NCI-H1417 (cell line): ENCODE results near the gene MTIF3.
"Not testable (repeated sequence)": the region's sequence is repeated elsewhere in the genome, so short reads cannot be mapped to it uniquely, and the experiment has no call there.

Source experiments
- DNase-seq, 3 experiments: peaks; one replicate each; lab custom pipeline; 2025; lab: John Stamatoyannopoulos, UW

The MTIF3 gene

DNA sequence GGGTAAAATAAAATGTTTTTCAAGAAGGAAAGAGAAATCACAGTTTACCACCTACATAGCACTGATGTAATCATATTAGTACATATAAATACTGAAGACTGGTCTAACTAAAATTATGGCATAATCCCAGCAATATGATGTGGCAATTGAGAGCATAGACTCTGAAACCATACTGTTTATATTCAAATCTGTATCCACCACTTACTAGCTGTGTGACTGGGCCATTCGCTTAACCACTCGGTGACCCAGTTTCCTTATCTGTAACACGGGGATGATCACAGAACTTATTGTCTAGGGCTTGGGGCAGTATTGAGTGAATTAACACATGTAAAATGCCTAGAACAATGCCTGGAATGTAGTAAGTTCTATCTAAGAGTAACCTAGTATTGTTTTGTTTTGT is 39.0 kb downstream of the MTIF3 start:
- DNase-seq: no peak

- DNase-seq: no peak
Observed at GRCh38 chr13:27409013-27409412, 41.4 kb downstream of the MTIF3 start.

- no peak for DNase-seq
Observed at GRCh38 chr13:27408074-27408473, 42.3 kb downstream of the MTIF3 start.

GRCh38 chr13:27406178-27406939 is 44.0 kb downstream of the MTIF3 start:
- DNase-seq: peak; percentile 42 to 93 (median 70)

GRCh38 chr13:27405546-27406134 is 44.7 kb downstream of the MTIF3 start:
- peak; percentile 49 to 93 (median 52) for DNase-seq

- peak in 1 of 3 experiments; percentile 14 for DNase-seq
Observed at GRCh38 chr13:27404680-27405079, 45.7 kb downstream of the MTIF3 start.

DNA sequence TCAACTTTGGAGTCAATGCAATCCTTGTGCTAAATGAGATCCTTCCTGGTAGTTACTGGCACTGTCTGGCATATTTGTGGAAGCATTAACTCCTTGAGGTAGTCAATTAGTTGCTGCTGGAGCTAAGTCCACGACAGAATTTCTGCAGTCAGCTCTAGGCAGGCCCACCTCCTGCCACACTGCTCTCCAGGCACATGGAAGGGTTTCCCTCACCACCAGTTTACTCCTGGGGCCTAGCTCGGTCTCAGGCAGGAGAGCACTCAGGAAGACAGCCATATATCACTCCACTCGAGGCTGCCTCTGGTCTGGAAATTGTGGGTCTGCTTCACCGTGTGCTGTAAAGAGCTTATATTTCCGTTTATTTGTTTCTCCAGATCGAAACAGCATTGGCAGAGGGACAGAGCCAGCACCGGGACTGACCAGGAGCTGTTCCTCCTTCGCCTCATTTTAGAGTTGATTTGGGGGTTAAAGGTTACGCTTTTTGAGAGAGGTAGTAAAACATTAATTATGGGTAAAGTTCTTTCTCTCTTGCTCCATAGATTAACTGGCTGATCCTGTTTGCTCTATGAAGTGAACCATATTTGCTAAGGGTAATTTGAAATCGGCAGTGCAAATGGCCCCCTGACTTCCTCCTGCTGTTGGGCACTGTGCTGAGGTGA is 46.5 kb downstream of the MTIF3 start:
- DNase-seq: peak in 1 of 3 experiments; percentile 21

GRCh38 chr13:27403203-27403678 is 47.1 kb downstream of the MTIF3 start:
- DNase-seq: no peak

DNA sequence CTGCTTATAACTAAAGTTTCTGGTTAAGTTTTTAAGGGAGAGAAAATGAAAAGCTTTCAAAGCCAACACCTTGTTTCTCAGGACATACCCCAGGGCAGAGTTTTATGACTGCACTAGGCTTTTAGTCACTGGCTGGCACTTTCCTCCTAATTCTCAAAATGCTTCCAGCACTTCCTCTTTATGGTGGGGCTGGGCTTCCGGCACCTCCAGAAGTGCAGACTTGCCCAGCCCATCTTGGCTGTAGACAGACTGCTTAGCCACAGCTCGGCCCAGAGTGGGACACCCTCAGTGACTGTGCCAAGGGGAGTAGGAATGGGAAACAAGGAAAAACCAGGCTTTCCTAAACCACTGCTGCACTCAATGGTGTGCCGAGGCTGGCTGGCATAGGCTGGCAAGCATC is 49.2 kb downstream of the MTIF3 start:
- DNase-seq: no peak

- DNase-seq: not testable (repeated sequence)
Observed at GRCh38 chr13:27400405-27400804, 50.0 kb downstream of the MTIF3 start.

DNA sequence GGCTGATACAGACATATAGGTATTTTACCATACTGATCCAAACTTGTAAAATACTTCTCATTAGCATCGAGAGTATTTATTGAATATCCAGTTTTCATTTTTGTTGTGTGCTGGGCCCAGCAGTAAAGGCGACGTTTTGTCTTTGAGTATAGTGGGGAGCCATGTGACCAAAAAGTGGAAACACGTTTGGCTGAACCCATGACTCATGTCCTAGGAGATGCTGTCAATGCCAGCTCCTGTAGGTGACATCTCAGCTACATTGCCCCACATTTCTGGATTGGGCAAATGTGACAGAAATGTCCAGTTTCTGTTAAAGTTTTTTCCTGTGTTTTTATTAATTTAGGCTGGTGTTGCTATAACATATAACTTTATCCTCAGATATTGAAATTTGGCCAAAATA is 52.0 kb downstream of the MTIF3 start:
- DNase-seq: no peak

GRCh38 chr13:27396252-27396846 is 54.0 kb downstream of the MTIF3 start:
- DNase-seq: no peak

DNA sequence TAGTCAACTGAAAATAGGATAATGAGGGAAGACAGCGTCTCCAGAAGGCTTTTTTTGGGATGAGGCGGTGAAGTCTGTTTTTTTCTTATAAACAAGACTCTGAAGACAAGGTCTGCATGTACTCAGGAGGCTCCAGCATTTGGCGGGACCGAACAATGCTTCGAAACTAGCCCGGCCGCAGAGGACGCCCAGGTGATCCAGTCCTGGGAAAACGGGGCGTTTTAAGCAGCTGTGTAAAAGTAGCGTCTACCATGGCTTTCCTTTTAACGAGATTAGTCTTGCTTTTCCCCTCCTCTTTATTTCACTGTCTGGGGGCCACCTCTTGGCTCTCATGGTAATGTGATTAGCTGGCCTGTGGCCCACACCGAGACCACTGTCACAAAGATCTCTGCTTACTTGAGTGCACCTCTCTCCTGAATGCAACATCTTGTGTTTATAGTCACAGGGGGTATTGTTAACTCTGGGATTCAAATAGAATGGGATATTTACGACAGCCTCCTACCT is 55.3 kb downstream of the MTIF3 start:
- DNase-seq: no peak

DNA sequence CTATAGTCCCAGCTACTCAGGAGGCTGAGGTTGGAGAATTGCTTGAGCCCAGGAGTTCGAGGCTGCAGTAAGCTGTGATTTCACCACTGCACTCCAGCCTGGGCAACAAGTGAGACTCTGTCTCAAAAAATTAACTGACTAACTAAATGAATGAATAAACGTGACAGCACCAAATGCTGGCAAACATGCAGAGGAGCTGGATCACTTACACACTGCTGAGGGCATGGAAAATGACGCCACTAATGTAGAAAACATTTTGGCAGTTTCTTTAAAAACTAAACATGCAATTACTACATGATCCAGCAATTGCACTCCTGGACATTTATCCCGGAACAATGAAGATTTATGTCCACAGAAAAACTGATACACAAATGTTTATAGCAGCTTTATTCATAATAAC is 57.3 kb downstream of the MTIF3 start:
- DNase-seq: no peak

DNA sequence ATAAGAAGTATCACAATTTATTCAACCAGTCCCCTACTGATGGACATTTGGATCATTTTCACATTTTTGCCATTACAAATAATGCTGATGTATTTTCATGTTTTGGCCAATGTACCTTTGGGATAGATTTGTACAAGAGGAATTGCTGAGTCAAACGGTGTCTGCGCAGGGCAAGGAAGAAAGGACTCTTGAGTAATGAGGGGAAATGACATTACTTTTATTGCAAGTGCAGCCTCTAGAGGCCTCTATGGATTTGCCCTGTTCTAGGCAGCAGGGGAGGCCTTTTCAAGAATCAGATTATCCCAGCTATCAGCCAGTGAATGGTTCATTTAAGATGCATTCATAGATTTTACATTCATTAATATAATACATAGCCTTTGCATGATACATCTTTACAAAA is 58.9 kb downstream of the MTIF3 start:
- no peak for DNase-seq

DNA sequence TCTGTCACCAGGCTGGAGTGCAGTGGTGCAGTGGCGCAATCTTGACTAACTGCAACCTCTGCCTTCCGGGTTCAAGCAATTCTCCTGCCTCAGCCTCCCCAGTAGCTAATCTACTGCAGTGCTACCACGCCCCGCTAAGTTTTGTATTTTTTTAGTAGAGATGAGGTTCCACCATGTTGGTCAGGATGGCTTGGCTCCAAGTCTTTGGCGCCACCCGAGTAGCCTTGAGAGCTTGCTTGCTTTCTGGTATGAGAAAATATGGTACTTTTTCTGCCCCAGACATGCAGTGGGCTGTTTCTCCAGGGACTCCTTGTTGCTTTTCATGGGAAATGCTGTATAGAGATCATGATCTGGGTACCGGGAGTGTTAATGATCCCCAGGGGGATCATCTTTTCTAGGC is 60.5 kb downstream of the MTIF3 start:
- no peak for DNase-seq

GRCh38 chr13:27388241-27388640 is 62.1 kb downstream of the MTIF3 start:
- no peak for DNase-seq
